Head of caudate nucleus (tissue), 42 donors: Measurements from ENCODE around the gene TBC1D2B.
"Not testable (repeated sequence)": the region's sequence is repeated elsewhere in the genome, so short reads cannot be mapped to it uniquely, and the experiment has no call there.

Experiments
- DNase-seq, 42 donors: peaks; one replicate each; pipeline versions ENCODE4 v3.0.0 to v3.0.0-alpha.2; 2020 to 2021; ENCODE audit warnings: mixed read lengths in 7 of 42
- intact Hi-C: fragments of 100-400 bp; cut with DNase I; formaldehyde crosslinking; loops from one replicate; pipeline ENCODE4 v1.15.0; 2022

Gene TBC1D2B

DNA sequence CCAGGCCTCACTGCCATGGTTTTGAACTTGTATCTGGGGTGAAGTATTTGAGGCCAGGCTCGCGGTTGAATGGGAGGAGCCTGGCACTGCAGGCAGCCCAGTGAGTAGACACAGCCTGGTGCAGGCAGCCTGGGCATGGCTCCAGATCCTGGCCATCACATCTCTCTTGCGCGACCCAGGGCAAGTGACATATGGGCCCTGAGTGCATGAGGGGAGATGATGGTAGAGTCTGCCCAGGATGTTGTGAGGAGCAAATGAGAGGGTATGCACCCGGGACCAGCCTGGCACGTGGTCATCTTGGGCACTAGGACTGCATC is 103.5 kb downstream of the TBC1D2B start:
- DNase-seq: peak in 40 of 42 donors; percentile 23 to 82 (median 62)
- intact Hi-C loops: no loop called here

GRCh38 chr15:77973273-77974097 is 104.0 kb downstream of the TBC1D2B start:
- intact Hi-C loops, DNase-seq: not testable (repeated sequence)

- intact Hi-C loops, DNase-seq: not testable (repeated sequence)
Measured at GRCh38 chr15:77972706-77973105, 104.8 kb downstream of the TBC1D2B start.

DNA sequence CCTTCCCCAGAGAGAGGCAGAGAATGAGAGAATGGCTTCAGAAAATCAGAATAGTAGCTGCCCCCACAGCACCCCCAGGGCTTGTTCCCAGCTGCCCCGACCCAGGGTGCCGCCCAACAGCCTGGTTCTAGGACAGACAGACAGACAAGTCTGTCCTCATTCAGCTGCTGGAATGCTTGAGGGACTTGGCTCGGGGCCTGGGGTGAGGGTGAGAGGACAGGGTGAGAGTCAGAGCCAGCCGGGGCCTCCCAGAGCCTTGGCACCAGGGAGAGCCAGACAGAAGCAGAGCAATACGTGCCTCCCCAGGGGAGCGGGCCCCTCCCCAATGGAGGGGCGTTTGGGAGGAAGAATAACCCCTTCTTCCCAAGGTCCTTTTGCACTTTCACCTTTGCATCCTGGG is 105.6 kb downstream of the TBC1D2B start:
- DNase-seq: peak in 1 of 42 donors; percentile 16
- intact Hi-C loops: not testable (repeated sequence)

DNA sequence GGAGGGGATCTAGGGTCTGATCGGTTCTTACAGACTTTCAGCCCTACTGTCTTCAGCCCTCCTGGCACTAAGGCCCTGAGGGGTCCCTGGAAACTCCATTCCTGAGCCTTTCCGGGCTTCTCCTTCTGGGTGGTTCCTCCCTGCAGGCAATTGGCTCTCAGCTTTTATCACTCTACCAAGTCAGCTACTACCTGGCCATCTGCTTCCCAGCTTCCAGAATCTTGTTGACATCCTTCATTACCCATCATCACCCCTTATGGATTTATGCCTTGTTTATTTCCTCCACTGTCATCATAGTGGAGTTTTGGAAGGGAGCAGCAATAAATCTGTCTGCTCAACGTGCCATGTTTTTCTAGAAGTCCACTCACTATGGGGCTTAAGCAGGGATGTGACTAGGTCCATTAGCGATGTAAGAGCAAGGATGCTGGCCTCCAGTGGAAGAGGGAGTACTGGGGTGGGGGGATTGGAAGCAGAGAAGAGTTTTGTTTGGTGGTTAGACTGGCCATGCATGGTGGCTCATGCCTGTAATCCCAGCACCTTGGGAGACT is 106.6 kb downstream of the TBC1D2B start:
- DNase-seq, intact Hi-C loops: not testable (repeated sequence)

DNA sequence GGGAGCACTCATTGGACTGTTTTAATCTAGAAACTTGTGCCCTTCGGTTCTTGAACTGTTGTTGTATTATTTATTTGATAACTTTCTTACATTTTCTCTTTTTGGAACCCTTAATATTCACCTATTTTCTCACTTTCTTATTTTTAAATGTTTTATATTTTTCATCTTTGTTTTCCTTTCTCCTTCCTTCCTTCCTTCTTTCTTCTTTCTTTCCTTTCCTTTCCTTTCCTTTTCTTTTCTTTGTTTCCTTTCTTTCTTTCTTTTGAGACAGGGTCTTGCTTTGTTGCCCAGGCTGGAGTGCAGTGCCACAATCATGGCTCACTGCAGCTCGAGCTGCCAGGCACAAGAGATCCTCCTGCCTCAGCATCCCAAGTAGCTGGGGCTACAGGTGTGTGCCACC is 108.5 kb downstream of the TBC1D2B start:
- intact Hi-C loops: no loop called here

GRCh38 chr15:77967798-77968197 is 109.7 kb downstream of the TBC1D2B start:
- intact Hi-C loops: loop anchor here (2.0 kb wide), 1 partner anchor 141 kb away; no protein-coding TSS in a partner anchor
- no peak for DNase-seq

More for the DNA sequence above, 108.5 kb downstream of the TBC1D2B start:
- no peak for DNase-seq

GRCh38 chr15:77967235-77967615 is 110.3 kb downstream of the TBC1D2B start:
- peak in 1 of 42 donors; percentile 30 for DNase-seq
- intact Hi-C loops: loop anchor here (2.0 kb wide), 1 partner anchor 142 kb away; no protein-coding TSS in a partner anchor

- intact Hi-C loops: loop anchor here (2.0 kb wide), 1 partner anchor 142 kb away; no protein-coding TSS in a partner anchor
- peak; percentile 36 to 87 (median 68) for DNase-seq
Measured at GRCh38 chr15:77966540-77967234, 110.8 kb downstream of the TBC1D2B start.

- DNase-seq: no peak
- intact Hi-C loops: no loop called here
Measured at GRCh38 chr15:77964193-77964592, 113.3 kb downstream of the TBC1D2B start.

DNA sequence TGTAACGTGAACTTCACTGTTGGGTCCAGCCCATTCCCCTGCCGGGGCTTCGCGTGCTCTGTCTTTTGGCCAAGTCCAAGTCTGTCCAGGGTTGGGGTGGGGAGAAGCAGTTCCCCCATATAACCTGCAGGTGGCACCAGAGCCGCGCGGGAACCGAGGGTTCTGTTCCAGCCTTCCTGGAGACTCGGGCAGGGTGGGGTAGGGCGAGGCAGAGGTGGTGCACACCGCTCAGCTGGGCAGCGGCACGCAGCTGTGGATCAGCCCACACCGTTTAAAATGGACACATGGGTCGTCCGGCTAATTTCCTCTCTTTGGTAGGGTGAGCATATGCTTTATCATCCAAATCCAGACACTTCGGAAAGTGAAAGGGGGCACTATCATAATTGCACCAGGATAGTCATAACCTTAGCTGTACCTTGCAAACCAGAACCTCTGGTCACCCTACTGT is 118.1 kb downstream of the TBC1D2B start:
- intact Hi-C loops: no loop called here
- DNase-seq: peak; percentile 71 to 91 (median 81)

DNA sequence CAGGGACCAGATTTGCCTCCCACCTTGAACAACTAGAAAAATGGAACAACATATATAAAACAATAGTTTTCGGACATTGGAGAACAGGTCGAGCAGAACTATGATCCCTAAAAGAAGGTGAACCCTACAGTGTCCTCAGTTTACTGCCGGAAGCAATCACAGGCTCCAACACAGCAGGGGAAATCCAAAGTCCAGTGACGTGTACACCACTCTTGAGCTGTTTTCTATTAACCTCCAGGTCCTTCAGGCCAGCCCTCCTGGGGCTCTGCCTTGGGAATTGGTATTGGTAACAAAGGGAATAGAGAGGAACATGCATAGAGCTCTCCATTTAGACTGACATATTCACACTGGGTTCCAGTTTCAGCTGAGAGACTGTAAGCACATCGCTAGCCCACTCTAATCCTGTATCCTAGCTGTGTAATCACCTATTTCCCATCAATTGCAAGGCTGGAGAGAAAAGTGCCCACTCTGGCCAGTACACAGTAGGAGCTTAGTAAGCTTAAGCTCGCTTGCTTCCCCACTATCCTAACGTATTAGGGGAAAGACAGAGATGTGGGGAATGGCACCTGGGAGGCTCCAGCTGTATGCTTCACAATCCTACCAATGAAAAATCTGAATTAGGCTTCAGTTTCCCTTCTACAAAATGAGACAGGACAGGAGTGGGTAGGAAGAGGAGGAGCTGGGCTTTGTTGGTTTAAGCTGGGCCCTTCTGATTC is 118.6 kb downstream of the TBC1D2B start:
- intact Hi-C loops: not testable (repeated sequence)
- peak in 1 of 42 donors; percentile 8 for DNase-seq

DNA sequence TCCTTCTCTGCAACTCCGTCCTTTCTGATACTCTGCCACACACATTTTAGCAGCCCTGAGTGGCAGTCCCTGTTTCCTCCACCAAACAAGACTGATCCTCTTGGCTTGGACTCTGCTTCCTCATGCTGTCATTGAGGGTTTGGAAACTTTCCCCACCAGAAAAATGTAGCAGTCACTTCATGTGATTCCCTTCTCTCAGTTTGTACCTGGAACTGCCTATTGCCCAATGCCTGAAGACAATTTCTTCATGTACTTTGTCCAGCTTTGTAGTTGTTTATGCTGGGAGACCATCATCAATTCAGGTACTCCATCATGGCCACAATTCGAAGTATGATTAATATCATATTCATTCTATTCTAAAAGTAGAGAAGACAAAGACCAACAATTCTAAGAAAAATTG is 119.5 kb downstream of the TBC1D2B start:
- intact Hi-C loops, DNase-seq: not testable (repeated sequence)

DNA sequence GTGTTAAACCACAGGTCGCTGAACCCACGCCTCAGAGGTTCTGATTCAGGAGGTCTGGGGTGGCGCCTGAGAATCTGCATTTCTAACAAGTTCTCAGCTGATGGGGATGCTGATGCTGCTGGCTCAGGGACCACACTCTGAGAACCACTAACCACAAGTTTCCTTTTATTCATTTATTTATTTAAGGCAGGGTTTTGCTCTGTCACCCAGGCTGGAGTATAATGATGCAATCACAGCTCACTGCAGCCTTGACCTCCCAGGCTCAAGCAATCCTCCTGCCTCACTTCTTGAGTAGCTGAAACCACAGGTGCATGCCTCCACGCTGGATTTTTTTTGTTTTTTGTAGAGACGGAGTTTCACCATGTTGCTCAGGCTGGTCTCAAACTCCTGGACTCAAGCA is 123.6 kb downstream of the TBC1D2B start:
- DNase-seq: peak in 1 of 42 donors; percentile 0
- intact Hi-C loops: not testable (repeated sequence)

DNA sequence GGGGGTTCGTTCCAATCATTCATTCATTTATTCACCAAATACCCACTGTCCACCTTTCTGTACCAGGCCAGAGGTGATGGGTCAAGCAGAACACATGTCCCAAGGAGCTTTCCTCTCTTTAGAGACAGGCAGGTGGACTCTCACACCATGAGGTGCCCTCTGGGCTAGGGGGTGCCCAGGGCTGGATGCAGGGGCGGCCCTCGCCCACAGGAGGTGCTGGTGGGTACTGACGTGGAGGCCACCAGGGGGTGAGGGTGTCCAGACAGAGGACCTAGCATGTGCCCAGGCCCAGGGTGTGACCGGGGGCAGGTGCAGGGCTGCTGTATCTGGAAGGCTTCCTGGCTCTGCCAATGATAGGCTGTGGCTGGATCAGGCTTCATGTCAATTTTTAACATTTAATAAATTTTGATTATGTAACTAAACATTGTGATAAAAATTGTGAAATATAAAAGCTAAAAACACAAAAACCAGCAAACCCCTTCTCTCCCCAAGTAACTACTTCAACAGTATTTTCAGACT is 124.5 kb downstream of the TBC1D2B start:
- intact Hi-C loops: not testable (repeated sequence)
- DNase-seq: peak in 2 of 42 donors; percentile 4 to 36

- intact Hi-C loops: not testable (repeated sequence)
- peak in 1 of 42 donors; percentile 34 for DNase-seq
Measured at GRCh38 chr15:77951105-77951786, 126.3 kb downstream of the TBC1D2B start.

DNA sequence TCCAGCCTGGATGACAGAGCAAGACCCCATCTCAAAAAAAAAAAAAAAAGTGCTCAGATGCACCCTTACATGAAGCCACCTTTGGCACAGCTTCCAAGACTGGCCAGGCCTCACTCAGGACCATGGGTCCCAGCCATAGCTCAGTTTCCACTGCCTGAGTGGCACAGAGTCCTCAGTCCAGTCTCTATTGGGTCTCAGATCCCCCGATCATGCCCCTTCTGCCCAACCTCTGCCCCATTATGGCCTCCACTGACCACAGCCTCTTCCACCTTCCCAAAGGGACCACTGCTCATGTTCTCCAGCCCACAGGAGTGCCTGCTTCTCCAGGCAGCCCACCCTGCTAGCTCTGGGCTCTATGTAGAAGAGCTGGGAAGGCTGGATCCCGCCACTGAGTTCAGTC is 127.0 kb downstream of the TBC1D2B start:
- DNase-seq, intact Hi-C loops: not testable (repeated sequence)

- peak in 1 of 42 donors; percentile 24 for DNase-seq
- intact Hi-C loops: no loop called here
Measured at GRCh38 chr15:77945566-77945965, 131.9 kb downstream of the TBC1D2B start.
